HT1080 (cell line): Measurements from ENCODE around the gene ADI1. TPM values are rescaled to one million over a fixed set of nuclear protein-coding genes. Genes with fewer than 3 reads are reported as not detected.
"Not testable (repeated sequence)": the region's sequence is repeated elsewhere in the genome, so short reads cannot be mapped to it uniquely, and the experiment has no call there.

ENCODE experiments used
- DNase-seq: peaks from one replicate; pipeline ENCODE4 v3.0.0-alpha.2; 2015; ENCODE audit warnings: low read depth
- total RNA-seq: library from RNA; depleted of rRNA; stranded (reverse); fragments of >200 nt; shearing (Covaris generic); gene quantifications from 2 replicates; pipeline ENCODE4 v1.2.3, GENCODE V29; 2014; rRNA removed

The ADI1 gene
- total RNA-seq, 1 experiment from 2014 or later: 106 TPM

DNA sequence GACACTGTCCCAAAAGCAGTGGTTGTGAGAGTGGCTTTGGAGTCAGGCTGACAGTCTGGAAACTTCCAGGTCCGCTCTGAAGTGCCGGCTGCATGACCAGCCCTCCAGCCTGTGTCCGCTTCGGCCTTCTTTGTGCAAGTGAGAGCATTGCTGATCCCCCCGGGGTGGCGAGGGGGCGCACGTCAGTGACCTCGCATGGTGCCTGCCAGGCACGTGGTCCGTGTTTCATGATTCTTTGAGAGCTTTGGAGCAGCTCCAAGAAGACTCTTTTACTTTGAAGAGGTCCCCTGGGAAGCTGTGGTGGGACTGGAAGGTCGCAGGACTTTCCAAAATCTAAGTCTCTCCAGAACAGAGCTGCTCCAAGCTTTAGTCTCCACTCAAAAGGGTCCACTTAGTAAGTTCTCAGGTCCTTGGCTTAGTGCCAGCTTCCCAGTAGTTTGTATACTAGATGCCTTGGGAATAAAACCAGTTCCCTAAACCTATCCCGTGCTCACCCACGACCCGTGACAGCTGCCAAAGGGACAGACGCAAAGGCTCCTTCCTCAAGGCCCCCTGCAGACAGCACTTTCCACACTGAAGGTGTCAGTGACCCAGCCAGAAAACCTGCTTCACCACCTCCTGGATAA, 68.8 kb downstream of the ADI1 start:
- DNase-seq: no peak

DNA sequence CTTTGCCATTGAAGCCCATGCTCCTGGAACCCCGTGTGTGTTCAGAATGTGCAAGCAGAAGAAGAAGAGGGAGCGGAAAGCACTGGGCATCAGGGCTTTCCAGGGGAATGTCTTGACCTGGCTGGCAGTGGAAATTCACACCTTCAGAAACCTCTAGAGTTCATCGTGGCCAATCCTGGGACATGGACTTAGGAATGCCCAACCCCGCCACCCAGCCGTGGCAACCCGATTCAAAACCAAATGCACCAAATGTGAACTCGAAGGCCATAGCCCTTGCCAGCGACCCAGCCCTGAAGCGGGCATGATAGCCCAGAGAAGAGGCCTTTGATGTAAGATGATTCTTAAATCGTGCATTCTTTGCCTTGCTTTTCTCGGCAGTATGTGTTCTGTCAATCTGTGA, 69.4 kb downstream of the ADI1 start:
- DNase-seq: no peak

DNA sequence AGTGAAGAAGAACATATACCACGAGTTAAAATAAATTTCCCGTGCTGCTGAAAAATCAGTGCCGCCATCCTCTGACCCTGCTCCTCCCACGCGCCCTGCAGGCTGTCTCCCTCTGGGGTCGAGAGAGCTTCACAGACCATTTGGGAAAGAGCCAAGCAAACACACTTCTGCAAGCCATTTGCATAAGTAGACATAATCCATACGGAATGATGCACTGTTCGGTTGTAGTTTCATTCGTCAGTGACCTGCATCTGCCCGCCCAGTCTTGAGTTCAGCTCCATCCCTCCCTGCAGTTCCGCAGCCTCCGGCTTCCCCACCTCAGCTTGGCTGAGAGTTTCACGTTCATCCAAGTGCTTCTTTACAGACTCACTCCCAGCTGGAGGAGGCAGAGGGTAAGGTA, 70.2 kb downstream of the ADI1 start:
- no peak for DNase-seq

DNA sequence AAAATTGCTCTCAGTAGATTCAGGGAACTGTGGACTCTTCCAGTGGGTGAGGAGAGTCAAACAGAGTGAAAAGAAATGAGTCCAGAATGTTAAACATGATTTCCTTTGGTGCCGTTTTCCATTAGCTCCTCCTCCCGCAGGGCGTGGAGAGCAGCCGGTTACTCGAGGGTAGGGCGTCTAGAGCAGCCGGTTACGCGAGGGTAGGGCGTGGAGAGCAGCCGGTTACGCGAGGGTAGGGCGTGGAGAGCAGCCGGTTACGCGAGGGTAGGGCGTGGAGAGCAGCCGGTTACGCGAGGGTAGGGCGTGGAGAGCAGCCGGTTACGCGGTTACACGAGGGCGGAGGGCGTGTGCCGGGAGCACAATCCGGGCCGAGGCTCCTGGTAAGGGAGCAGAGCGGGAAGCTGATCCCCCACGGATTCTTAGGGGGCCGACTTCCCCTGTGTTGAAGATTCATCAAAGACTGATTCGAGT, 70.9 kb downstream of the ADI1 start:
- not testable (repeated sequence) for DNase-seq

DNA sequence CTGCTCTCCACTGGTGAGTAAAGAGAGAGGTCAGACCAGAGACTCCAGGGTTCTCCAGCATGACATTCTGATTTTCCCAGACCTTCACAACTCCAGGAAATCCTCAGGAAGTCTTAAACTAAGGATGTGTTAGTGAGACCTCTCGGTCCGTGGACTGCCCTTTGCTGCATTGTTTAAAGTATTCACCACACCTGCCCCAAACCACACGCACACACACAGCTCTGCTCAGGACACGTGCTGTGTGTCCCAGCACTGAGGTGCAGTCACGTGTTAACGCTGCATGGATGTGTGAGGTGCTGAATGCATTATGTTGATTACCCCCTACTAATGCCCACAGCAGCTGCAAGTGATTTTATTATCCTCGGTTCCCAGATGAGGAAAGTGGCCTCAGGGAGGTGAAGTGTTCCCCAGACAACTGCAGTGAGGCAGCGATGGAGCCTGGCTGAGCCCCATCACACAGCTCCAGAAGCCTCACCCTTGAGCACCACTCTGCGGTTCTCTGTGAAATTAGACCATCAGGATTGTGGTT, 71.5 kb downstream of the ADI1 start:
- DNase-seq: no peak

Other genes with a start within 250 kb of the ADI1 start
- gene EIPR1, start 141.7 kb downstream of the ADI1 start, total RNA-seq: 71.2 and 75.5 TPM in 2 replicates
- 63.2 and 74.4 TPM in 2 replicates for gene TRAPPC12, start 139.8 kb downstream of the ADI1 start, total RNA-seq
- gene RNASEH1, start 38.8 kb upstream of the ADI1 start, total RNA-seq: 56.7 and 60.7 TPM in 2 replicates
- 2,795 and 3,239 TPM in 2 replicates for gene RPS7, start 55.7 kb upstream of the ADI1 start, total RNA-seq
- 0.72 and 2.2 TPM in 2 replicates for gene COLEC11, start 75.6 kb upstream of the ADI1 start, total RNA-seq
- gene ALLC, start 138.7 kb upstream of the ADI1 start, total RNA-seq: not detected in 2 replicates
- 0.33 and 1.1 TPM in 2 replicates for gene DCDC2C, start 184.0 kb upstream of the ADI1 start, total RNA-seq